Measurements from ENCODE around the gene SLC24A5. TPM values are rescaled to one million over a fixed set of nuclear protein-coding genes. Genes with fewer than 3 reads are reported as not detected.

Gene SLC24A5
- total RNA-seq (not detected), polyA plus RNA-seq (not detected)

- Mint-ChIP-seq H3K27ac (peak within 1 kb of the TSS in 1 of 8 donors; percentile 30), H3K9me3 (no peaks in the 10 kb centered on the region), H3K4me3 (no peak within 1 kb of the TSS), H3K27me3 (peaks cover 0 to 2% of the 10 kb centered on the region in 2 donors), H3K4me1 (no peaks in the 10 kb centered on the region), H3K36me3 (no peaks in the 10 kb centered on the region)
- ChIA-PET CTCF (no interaction called here), POLR2A (no interaction called here)
- Histone ChIP-seq H3K27me3 (ENCODE audit: insufficient read depth, low read length, poor library complexity, severe bottlenecking) (no peaks in the 10 kb centered on the region), H3K27ac (ENCODE audit: low read depth, low read length) (no peak within 1 kb of the TSS), H3K4me1 (ENCODE audit: insufficient read depth, low read length) (no peaks in the 10 kb centered on the region), H3K9me3 (ENCODE audit: low read length) (no peaks in the 10 kb centered on the region), H3K4me3 (ENCODE audit: low read length) (no peak within 1 kb of the TSS), H3K36me3 (ENCODE audit: insufficient read depth, low read length) (no peaks in the 10 kb centered on the region)
- DNase-seq: no peak
These were observed at the start of gene SLC24A5 for GRCh38 chr15:48120745-48121144. TSS of gene SLC24A5 (plus strand) at chr15:48120990. CDS start at chr15:48121045, 55 bp downstream.

DNA sequence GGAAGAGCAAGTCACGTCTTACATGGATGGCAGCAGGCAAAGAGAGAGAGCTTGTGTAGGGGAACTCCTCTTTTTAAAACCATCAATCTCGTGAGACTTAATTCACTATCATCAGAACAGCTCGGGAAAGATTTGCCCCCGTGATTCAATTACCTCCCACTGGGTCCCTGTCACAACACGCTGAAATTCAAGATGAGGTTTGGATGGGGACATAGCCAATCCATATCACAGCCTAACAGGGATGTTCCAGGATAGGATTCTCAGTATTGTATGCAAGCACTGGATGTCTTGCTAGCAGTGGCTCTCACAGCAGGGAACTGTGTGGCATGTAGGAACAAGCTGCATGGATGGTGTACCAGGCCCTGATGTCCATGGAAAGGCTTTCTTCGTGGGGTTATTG lies 47.8 kb upstream of the SLC24A5 start:
- no peaks in the 10 kb centered on the region for H3K36me3 Mint-ChIP-seq
- H3K4me3 Mint-ChIP-seq: no peak overlapping the region
- H3K9me3 Mint-ChIP-seq: peaks cover 0 to 4% (median 0%) of the 10 kb centered on the region in 5 donors
- no peak overlapping the region for H3K27ac Mint-ChIP-seq
- POLR2A ChIA-PET: no interaction called here
- no peak for DNase-seq
- Histone ChIP-seq H3K36me3 (ENCODE audit: insufficient read depth, low read length) (no peaks in the 10 kb centered on the region), H3K27ac (ENCODE audit: low read depth, low read length) (no peak overlapping the region), H3K27me3 (ENCODE audit: insufficient read depth, low read length, poor library complexity, severe bottlenecking) (no peaks in the 10 kb centered on the region), H3K4me1 (ENCODE audit: insufficient read depth, low read length) (no peaks in the 10 kb centered on the region), H3K9me3 (ENCODE audit: low read length) (no peaks in the 10 kb centered on the region), H3K4me3 (ENCODE audit: low read length) (no peak overlapping the region)
- peaks cover 0 to 14% of the 10 kb centered on the region in 2 donors for H3K27me3 Mint-ChIP-seq
- CTCF ChIA-PET: no interaction called here
- H3K4me1 Mint-ChIP-seq: no peaks in the 10 kb centered on the region

DNA sequence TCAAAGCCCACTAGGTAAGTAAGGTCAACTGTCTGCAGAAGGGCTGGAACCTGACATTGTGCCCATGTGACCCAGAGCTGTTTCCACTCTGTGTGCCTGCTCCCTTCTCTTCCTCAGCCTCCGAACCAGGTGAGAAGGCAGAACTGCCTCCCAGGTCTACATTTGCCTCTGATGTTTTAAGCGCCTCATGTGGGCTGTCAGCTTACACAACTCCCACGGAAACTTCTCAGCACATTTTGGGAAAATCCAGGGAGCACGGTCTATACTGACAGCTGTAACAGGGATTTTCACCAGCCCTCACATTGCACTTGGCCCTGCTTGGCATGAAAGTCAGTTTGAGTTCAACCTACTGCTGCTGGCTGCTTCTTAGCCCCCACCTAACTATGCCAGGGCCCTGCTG lies 46.9 kb upstream of the SLC24A5 start:
- peaks cover 0 to 4% (median 0%) of the 10 kb centered on the region in 5 donors for H3K9me3 Mint-ChIP-seq
- Histone ChIP-seq H3K4me3 (ENCODE audit: low read length) (no peak overlapping the region), H3K4me1 (ENCODE audit: insufficient read depth, low read length) (no peaks in the 10 kb centered on the region), H3K36me3 (ENCODE audit: insufficient read depth, low read length) (no peaks in the 10 kb centered on the region), H3K27me3 (ENCODE audit: insufficient read depth, low read length, poor library complexity, severe bottlenecking) (no peaks in the 10 kb centered on the region), H3K9me3 (ENCODE audit: low read length) (no peaks in the 10 kb centered on the region), H3K27ac (ENCODE audit: low read depth, low read length) (no peak overlapping the region)
- no peaks in the 10 kb centered on the region for H3K4me1 Mint-ChIP-seq
- peaks cover 0 to 15% of the 10 kb centered on the region in 2 donors for H3K27me3 Mint-ChIP-seq
- no peak overlapping the region for H3K27ac Mint-ChIP-seq
- no peaks in the 10 kb centered on the region for H3K36me3 Mint-ChIP-seq
- ChIA-PET CTCF (no interaction called here), POLR2A (no interaction called here)
- no peak for DNase-seq
- H3K4me3 Mint-ChIP-seq: no peak overlapping the region

DNA sequence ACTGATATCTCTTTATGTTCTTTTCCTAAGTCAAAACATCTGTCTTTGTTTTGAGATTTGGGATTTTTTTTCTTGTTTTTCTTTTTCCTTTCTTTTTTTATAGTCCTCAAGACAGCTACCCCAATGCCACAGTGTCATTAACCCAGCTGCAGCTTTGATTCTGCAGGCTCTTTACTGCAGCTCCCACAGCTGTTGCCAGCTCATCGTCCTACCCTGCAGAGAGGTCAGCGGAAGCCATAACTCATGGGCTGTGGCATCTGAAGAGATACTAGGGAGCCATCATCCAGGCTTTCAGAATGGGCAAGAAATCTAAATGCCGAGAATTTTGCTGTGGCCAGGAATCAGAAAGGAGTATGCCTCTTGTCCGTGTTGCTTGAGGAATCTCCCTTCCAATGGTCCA lies 44.3 kb upstream of the SLC24A5 start:
- CTCF ChIA-PET: no interaction called here
- H3K27me3 Mint-ChIP-seq: peaks cover 0 to 15% of the 10 kb centered on the region in 2 donors
- POLR2A ChIA-PET: no interaction called here
- H3K36me3 Mint-ChIP-seq: no peaks in the 10 kb centered on the region
- DNase-seq: no peak
- Histone ChIP-seq H3K27ac (ENCODE audit: low read depth, low read length) (no peak overlapping the region), H3K9me3 (ENCODE audit: low read length) (no peaks in the 10 kb centered on the region), H3K4me3 (ENCODE audit: low read length) (no peak overlapping the region), H3K4me1 (ENCODE audit: insufficient read depth, low read length) (no peaks in the 10 kb centered on the region), H3K27me3 (ENCODE audit: insufficient read depth, low read length, poor library complexity, severe bottlenecking) (no peaks in the 10 kb centered on the region), H3K36me3 (ENCODE audit: insufficient read depth, low read length) (no peaks in the 10 kb centered on the region)
- H3K9me3 Mint-ChIP-seq: peaks cover 0 to 4% (median 0%) of the 10 kb centered on the region in 5 donors
- H3K27ac Mint-ChIP-seq: no peak overlapping the region
- H3K4me1 Mint-ChIP-seq: no peaks in the 10 kb centered on the region
- no peak overlapping the region for H3K4me3 Mint-ChIP-seq

DNA sequence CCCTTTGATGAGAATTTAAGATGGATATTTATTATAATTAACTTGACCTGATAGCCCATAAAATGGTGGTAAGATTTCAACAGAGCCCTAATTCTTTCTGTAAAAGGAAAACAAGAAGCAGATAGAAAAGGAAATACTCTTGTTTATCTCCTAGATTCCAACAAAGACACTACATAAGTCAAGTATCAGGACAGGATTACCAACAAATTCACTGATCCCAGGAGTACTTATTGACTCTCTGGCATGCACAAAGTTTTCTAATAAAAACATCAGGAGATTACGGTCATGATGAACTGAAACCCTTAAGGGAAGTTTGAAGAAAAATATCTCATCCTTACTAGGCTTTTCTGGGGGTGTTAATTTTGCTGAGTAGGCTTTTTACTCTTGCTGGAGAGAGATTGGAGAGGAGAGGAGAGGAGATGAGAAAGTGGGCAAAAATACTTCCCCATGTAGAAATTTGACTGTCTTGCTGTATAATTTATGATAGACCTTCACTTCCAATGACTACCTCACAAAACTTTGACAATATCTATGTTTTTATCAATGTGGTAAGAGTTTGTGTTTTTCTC lies 43.1 kb upstream of the SLC24A5 start:
- no peaks in the 10 kb centered on the region for H3K27me3 ChIP-seq (ENCODE audit: insufficient read depth, low read length, poor library complexity, severe bottlenecking)
- Mint-ChIP-seq H3K4me3 (no peak overlapping the region), H3K36me3 (no peaks in the 10 kb centered on the region), H3K27me3 (peaks cover 0 to 21% of the 10 kb centered on the region in 2 donors), H3K4me1 (no peaks in the 10 kb centered on the region), H3K9me3 (peaks cover 0 to 4% (median 0%) of the 10 kb centered on the region in 5 donors), H3K27ac (no peak overlapping the region)
- no peaks in the 10 kb centered on the region for H3K4me1 ChIP-seq (ENCODE audit: insufficient read depth, low read length)
- no peak for DNase-seq
- H3K9me3 ChIP-seq (ENCODE audit: low read length): no peaks in the 10 kb centered on the region
- H3K4me3 ChIP-seq (ENCODE audit: low read length): no peak overlapping the region
- H3K36me3 ChIP-seq (ENCODE audit: insufficient read depth, low read length): no peaks in the 10 kb centered on the region
- CTCF ChIA-PET: no interaction called here
- no peak overlapping the region for H3K27ac ChIP-seq (ENCODE audit: low read depth, low read length)
- POLR2A ChIA-PET: no interaction called here

GRCh38 chr15:48084759-48085590 lies 35.8 kb upstream of the SLC24A5 start:
- Mint-ChIP-seq H3K27ac (peak overlapping the region in 1 of 8 donors; percentile 22), H3K4me1 (no peaks in the 10 kb centered on the region), H3K27me3 (peaks cover 0 to 9% of the 10 kb centered on the region in 2 donors), H3K4me3 (no peak overlapping the region), H3K9me3 (peaks cover 0 to 2% (median 0%) of the 10 kb centered on the region in 5 donors), H3K36me3 (peaks cover 0 to 2% (median 0%) of the 10 kb centered on the region in 3 donors)
- DNase-seq: no peak
- CTCF ChIA-PET: no interaction called here
- no peaks in the 10 kb centered on the region for H3K4me1 ChIP-seq (ENCODE audit: insufficient read depth, low read length)
- H3K4me3 ChIP-seq (ENCODE audit: low read length): no peak overlapping the region
- POLR2A ChIA-PET: no interaction called here
- no peaks in the 10 kb centered on the region for H3K9me3 ChIP-seq (ENCODE audit: low read length)
- H3K27me3 ChIP-seq (ENCODE audit: insufficient read depth, low read length, poor library complexity, severe bottlenecking): no peaks in the 10 kb centered on the region
- no peak overlapping the region for H3K27ac ChIP-seq (ENCODE audit: low read depth, low read length)
- no peaks in the 10 kb centered on the region for H3K36me3 ChIP-seq (ENCODE audit: insufficient read depth, low read length)

- no peak overlapping the region for H3K4me3 ChIP-seq (ENCODE audit: low read length)
- peaks cover 0 to 2% (median 0%) of the 10 kb centered on the region in 3 donors for H3K36me3 Mint-ChIP-seq
- no peak overlapping the region for H3K27ac ChIP-seq (ENCODE audit: low read depth, low read length)
- DNase-seq: no peak
- no peaks in the 10 kb centered on the region for H3K36me3 ChIP-seq (ENCODE audit: insufficient read depth, low read length)
- H3K4me1 ChIP-seq (ENCODE audit: insufficient read depth, low read length): no peaks in the 10 kb centered on the region
- H3K4me1 Mint-ChIP-seq: no peaks in the 10 kb centered on the region
- ChIA-PET POLR2A (no interaction called here), CTCF (no interaction called here)
- H3K9me3 Mint-ChIP-seq: peaks cover 0 to 2% (median 0%) of the 10 kb centered on the region in 5 donors
- H3K27me3 ChIP-seq (ENCODE audit: insufficient read depth, low read length, poor library complexity, severe bottlenecking): no peaks in the 10 kb centered on the region
- no peaks in the 10 kb centered on the region for H3K9me3 ChIP-seq (ENCODE audit: low read length)
- no peak overlapping the region for H3K4me3 Mint-ChIP-seq
- no peak overlapping the region for H3K27ac Mint-ChIP-seq
- peaks cover 0 to 9% of the 10 kb centered on the region in 2 donors for H3K27me3 Mint-ChIP-seq
These were observed 35.2 kb upstream of the SLC24A5 start for GRCh38 chr15:48085591-48085930.

- Histone ChIP-seq H3K4me1 (ENCODE audit: insufficient read depth, low read length) (no peaks in the 10 kb centered on the region), H3K36me3 (ENCODE audit: insufficient read depth, low read length) (no peaks in the 10 kb centered on the region), H3K27ac (ENCODE audit: low read depth, low read length) (no peak overlapping the region), H3K27me3 (ENCODE audit: insufficient read depth, low read length, poor library complexity, severe bottlenecking) (no peaks in the 10 kb centered on the region), H3K4me3 (ENCODE audit: low read length) (no peak overlapping the region), H3K9me3 (ENCODE audit: low read length) (no peaks in the 10 kb centered on the region)
- peaks cover 0 to 2% (median 0%) of the 10 kb centered on the region in 3 donors for H3K36me3 Mint-ChIP-seq
- ChIA-PET POLR2A (no interaction called here), CTCF (no interaction called here)
- H3K27me3 Mint-ChIP-seq: peaks cover 0 to 9% of the 10 kb centered on the region in 2 donors
- no peaks in the 10 kb centered on the region for H3K4me1 Mint-ChIP-seq
- no peak for DNase-seq
- no peak overlapping the region for H3K4me3 Mint-ChIP-seq
- peaks cover 0 to 2% (median 0%) of the 10 kb centered on the region in 5 donors for H3K9me3 Mint-ChIP-seq
- no peak overlapping the region for H3K27ac Mint-ChIP-seq
These were observed 34.7 kb upstream of the SLC24A5 start for GRCh38 chr15:48086133-48086532.
